Fibroblast of skin of right biceps (primary cell): ENCODE data around the gene MROH9.
"Not testable (repeated sequence)": the region's sequence is repeated elsewhere in the genome, so short reads cannot be mapped to it uniquely, and the experiment has no call there.

Experiments
- DNase-seq: peaks from one replicate; pipeline ENCODE4 v3.0.0-alpha.2; 2013

MROH9 gene, protein sequence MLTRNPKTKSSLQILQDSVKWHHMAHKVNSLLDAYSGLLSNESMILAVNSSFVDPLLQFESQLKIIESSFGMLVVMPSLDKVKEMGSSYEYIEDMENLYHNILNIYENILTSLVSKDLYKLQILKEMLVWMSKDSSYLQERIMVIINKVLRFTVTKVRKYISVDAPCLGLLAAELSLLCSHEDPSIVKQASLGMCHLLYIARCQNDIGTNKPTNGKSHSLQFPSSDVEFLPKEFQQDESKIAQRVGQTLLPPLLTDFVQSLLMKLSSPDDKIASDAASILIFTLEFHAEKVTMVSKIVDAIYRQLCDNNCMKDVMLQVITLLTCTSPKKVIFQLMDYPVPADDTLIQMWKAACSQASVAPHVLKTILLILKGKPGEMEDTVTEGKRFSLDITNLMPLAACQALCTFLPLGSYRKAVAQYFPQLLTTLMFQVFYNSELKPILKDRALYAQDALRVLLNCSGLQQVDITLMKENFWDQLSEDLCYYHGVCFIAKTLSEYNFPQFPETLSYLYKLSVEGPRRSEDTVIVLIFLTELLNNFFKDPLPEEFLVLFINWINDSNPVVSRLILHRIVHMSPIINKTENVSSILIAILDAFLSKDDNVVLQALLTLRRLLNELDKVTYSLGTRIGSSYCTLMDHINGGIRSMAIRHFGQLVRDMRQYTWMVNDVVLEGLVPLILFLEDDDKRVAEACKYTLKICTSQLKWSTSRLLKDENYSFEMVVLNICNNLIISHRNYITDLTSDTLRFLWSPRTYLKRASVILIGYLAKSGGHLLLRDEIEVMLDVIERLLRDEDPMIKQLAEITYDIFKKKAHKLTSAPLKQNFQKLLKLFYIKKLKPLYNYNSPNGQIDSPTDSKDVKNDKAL

GRCh38 chr1:170935231-170935630, at the start of gene MROH9:
Gene MROH9, plus strand, starts transcription at chr1:170935534. Its CDS starts 10,023 bp downstream, at chr1:170945557.
- DNase-seq = no peak

- DNase-seq = no peak
These were observed 49.8 kb upstream of the MROH9 start for GRCh38 chr1:170885551-170885950.

DNA sequence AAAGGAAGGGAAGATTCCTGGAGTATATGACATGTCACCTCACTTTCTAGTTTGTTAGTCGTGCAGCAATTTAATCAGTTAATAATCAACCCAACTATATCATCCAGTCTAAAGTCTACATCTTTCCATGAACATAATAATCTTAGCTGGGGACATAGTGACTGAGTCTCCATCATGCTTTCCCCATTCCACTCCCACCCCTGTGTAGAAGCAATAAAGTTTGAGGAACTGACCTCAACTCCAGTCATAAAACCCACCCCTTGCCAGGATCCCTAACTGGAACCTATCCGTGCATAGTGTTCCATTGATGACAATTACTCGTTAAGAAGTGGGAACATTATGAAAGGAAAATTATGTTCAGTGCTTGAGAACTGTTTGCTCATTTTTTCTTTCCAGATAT, 48.9 kb upstream of the MROH9 start:
- DNase-seq = no peak

DNA sequence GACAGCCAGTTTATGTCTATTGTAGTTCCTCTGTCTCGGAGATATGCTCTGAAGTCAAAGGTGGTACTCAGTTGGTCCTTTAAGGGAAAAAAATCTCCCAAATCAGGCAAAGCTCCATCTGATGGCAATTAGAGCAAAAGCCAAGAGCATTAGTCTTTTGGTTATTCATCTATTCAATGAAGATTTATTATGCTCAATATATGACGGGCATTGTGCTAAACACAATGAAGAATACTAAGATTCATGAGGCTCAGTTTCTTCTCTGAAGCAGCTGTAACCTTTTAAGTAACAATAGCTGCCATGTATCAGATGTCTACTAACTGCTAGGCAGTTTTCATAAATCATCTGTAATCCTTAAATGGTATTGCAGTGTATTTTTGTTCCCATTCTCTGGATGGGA, 47.6 kb upstream of the MROH9 start:
- DNase-seq = no peak

DNA sequence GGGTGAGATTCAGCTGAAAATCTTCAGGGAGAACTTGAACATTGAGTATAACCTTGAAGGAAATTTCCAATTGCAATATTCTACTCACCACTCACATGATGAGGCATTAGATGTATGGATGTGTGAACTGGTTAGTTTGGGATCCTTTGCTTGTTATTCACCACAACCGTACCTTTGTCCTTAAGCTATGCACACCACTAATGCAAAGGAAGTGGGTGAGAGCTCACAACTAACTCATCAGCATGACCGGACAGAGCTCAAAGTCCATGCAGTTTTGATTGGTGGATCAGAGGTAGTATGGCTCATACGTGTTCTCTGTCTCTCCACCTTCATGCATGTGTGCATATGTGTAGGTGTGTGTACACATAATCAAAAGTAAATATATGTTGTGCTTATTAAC, 43.5 kb upstream of the MROH9 start:
- DNase-seq = no peak

DNA sequence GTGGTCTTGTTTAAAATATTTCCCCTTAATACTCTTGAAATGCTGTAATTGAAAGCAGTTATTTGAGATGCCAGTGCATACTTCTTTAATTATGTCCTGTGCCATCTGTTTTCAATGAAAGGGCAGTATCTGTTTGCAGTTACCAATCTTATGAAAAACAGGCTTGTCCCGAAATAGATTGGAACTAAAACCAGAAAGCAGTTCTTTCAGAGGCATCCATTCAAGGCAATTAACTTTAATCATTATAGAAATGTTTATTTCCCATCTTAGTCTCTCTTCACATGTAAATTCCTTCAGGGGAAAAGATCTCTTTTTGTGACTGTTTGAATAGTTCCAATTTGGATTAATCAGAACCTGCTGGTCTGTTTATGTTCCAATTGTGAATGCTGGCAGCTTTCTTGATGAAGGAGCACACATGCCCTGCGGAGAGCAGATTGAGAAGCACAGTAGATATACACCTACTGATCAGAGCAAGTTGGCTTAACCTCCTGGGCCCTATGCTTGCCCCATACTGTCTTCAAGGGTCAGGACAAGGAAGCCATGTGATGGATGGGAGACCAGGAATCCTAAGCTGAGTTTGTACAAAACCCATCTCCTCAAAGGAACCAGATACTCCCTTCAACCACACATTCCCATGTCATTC, 41.6 kb upstream of the MROH9 start:
- DNase-seq = peak; percentile 67

GRCh38 chr1:170903961-170904360, 31.4 kb upstream of the MROH9 start:
- no peak for DNase-seq

GRCh38 chr1:170908942-170909341, 26.4 kb upstream of the MROH9 start:
- no peak for DNase-seq

DNA sequence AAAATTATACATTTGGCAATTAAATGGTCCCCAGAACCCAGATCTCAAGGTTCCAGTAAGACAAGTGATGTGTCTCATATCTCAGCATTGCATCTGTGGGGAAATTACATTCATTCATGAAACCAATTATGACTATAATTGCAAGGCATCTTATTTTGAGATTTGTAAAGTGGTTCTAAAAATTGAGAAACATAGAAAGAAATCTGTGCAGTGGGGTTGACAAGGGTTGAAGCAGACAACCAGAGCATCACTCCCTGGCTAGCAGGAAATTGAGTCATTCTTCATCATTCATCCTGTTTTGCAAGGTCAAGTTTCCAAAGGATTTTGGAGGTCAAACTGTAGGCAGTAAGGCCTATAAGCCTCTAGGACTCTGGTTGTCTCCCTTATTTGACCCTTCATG, 25.1 kb upstream of the MROH9 start:
- DNase-seq = peak; percentile 71

- DNase-seq = no peak
These were observed 18.0 kb upstream of the MROH9 start for GRCh38 chr1:170917373-170917772.

DNA sequence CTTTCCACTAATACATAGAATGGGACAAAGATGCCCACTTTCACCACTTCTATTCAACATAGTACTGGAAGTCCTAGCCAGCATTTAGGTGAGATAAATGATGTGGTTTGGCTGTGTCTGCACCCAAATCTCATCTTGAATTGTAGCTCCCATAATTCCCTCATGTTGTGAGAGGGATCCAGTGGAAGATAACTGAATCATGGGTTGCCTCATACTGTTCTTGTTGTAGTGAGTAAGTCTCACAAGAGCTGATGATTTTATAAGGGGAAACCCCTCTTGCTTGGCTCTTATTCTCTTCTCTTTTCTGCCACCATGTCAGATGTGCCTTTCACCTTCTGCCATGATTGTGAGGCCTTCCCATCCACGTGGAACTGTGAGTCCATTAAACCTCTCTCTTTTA, 10.7 kb upstream of the MROH9 start:
- DNase-seq = peak; percentile 55

DNA sequence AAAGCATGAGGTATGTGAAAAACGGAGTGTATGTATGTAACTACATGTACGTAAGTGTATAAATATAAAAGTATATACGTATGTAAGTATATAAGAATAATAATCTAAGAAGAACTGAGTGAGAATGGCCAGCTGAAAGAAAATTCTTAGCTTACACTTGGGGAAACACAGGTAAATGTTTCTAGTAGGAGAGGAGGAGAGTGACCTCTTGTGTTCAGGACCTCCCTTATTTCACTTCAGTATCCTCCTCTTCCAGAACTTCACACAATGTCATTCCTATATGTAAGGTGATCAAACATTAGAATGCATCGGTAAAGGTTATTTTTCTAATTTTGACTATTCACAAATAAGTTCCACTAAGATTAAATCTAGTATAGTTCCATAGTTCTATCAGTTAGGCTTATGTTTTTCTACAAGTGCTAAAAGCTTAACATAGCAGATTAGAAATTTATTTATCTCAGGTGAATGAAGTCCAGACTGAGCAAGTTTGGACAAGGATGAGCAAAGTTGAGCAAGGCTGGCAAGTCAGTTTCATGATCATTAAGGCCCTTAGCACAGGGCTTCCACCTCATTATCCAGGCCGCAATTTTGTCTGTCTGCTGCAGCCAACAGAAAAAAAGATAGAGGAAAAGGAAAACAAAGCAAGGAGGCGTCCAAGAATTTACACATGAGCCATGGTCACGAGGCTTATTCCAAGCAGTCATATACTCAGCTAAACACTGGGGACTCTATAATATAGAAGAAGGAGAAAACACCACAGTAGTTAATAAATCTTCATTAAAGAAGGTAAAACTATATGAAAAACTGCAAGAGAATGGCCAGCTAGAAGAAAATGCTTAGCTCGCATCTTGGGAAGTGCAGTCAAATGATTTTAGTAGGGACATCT, 7.1 kb upstream of the MROH9 start:
- DNase-seq = peak; percentile 15

- DNase-seq = peak; percentile 82
These were observed 5.9 kb upstream of the MROH9 start for GRCh38 chr1:170929412-170929834.

DNA sequence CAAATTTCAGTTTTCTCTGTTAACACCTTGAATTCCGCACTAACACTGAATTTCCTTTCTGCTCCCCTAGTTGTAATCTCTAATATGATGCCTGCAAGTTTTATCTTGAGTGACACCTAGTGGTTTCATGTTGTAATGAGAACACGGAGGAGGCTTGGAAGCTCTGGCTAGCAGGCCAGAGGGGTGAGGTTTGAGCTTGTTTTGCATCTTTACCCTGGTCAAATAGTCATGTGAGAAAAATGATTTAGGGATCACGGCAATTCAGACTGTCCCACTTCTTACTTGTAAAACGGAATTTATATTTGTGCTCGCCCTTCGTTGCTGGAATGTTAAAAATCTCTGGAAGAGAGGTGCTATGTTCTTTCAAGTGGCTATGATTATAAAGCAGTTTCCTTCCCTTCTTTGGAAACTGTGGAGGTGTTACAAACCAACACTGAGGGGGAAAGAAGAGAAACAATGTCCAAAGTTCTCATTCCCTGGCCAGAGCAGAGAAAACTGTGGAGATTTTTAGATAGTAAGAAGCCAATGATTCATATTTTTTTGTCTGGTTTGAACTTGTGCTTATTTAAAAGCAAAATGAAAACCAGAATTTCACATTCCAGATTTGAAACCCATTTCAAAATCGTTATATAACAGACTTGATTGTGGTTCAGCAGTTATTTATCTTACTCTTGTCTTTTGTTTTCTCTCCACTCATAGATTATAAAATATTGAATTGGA, 5.3 kb upstream of the MROH9 start:
- peak; percentile 72 for DNase-seq

GRCh38 chr1:170931650-170932049, 3.7 kb upstream of the MROH9 start:
- no peak for DNase-seq

GRCh38 chr1:170932236-170932635, 3.1 kb upstream of the MROH9 start:
- DNase-seq = no peak

DNA sequence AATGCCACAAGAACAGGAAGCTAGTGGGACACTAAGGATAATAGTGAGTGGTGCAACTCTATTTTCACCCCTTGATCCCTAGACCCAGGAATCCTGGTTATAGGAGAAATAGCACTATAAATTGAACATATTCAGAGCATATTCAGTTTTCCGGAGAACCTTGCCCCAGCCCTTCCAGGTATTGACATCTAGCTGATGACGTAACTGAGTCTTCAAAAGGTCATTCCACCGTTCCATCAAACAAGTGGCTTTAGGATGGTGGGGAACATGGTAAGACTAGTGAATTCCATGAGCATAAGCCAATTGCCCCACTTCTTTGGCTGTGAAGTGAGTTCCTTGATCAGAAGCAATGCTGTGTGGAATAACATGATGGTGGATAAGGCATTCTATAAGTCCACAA, 2.9 kb downstream of the MROH9 start:
- DNase-seq = no peak

DNA sequence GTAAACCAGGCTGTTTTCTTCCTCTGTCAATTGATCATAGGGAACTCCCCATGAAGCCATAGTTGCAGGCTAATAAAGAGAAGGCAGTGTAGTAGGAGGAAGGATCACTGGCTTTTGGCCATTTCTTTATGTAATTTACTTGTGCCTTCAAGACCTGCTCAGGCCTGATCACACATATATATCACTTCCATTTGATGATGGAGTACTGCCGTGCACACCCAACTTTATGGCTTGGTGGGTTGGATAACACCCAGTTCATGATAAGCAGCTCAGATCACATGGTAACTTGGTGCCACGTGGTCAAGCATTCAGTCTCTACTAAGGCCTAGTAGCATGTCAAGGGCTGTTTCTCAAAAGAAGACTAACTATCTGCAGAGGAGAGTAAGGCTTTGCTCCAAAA, 4.1 kb downstream of the MROH9 start:
- no peak for DNase-seq

DNA sequence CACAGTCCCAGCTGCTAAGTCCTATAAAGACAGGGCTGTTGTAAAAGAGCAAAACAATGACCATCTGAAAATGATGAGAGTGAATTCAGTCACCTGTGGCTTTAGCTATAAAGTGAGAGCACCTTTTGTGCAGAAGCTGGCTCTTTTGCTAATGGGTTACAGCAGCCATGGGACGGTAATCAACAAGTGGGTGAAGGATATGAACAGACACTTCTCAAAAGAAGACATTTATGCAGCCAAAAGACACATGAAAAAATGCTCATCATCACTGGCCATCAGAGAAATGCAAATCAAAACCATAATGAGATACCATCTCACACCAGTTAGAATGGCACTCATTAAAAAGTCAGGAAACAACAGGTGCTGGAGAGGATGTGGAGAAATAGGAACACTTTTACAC, 16.4 kb downstream of the MROH9 start:
- DNase-seq = not testable (repeated sequence)

- peak; percentile 82 for DNase-seq
These were observed 24.1 kb downstream of the MROH9 start for GRCh38 chr1:170959385-170959784.

DNA sequence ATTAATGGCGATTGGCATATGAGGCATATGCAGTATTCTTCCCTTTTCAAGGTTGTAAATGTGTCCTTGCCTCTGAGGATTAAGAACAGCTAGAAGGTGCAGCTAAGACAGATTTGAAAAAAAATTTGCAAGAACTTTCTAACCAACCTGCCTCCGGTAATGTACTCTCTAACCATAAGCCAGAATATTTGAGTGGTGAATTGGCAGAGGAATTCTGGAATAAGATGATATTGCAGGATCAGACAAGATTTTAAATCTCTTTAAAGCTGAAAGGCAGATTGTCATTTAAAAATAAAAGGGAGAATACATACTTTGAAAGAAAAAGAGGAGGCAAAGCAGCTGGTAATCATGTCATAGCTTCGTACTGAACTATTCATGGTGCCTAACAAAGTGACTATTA, 29.2 kb downstream of the MROH9 start:
- no peak for DNase-seq
